NB4 (cell line): ENCODE data around the gene RNF125.

Experiments used
- POLR2A ChIP-seq: IDR thresholded peaks from 2 replicates; pipeline ENCODE4 v1.6.1; 2011; ENCODE audit warnings: mild to moderate bottlenecking; ENCODE audit not compliant: insufficient read length; ENCODE audit errors: extremely low read depth
- TF ChIP-seq, protein P1 (sequence below): IDR thresholded peaks from one replicate; pipeline ENCODE4 v1.5.1; 2012; ENCODE audit warnings: low read depth, low read length
- TF ChIP-seq, protein P2 (sequence below): IDR thresholded peaks from 2 replicates; pipeline ENCODE4 v1.6.1; 2011; ENCODE audit warnings: low read depth, low read length

DNA sequence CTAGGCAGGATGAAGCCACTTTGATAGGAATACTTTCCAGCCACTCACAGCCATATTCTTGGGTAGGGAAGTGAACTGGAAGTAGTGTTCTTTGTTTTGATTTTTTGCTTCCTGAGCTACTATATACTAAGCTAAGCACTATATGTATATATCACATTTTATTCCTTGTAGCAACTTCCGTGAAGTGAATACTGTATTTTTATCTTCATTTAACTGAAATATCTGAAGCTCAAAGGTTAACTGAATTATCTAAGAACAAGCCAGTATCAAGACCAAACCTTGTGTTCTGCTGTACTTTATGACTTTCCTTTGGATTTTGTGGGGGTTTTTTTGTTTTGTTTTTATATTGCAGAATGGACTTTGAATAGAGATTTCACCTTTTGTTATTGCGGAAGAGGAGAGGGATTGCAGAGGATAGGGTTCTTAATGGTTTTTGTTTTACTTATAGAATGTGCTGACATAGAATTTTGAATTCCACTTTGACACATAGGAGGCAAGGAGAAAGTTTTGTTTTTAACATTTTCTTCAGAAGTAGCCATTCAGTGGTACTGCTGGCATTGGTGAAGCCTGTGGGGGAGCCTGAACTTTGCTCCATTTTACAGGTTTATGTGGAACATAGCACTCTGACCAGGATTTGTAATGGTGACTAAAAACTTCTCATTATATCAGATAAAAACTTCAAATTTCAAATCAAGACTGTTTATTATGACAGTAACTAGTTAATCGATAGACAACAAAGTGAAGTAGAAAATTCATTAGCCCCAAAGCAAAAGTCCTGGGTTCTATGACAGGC, 48.9 kb downstream of the RNF125 start:
- TF ChIP-seq, protein P1, sequence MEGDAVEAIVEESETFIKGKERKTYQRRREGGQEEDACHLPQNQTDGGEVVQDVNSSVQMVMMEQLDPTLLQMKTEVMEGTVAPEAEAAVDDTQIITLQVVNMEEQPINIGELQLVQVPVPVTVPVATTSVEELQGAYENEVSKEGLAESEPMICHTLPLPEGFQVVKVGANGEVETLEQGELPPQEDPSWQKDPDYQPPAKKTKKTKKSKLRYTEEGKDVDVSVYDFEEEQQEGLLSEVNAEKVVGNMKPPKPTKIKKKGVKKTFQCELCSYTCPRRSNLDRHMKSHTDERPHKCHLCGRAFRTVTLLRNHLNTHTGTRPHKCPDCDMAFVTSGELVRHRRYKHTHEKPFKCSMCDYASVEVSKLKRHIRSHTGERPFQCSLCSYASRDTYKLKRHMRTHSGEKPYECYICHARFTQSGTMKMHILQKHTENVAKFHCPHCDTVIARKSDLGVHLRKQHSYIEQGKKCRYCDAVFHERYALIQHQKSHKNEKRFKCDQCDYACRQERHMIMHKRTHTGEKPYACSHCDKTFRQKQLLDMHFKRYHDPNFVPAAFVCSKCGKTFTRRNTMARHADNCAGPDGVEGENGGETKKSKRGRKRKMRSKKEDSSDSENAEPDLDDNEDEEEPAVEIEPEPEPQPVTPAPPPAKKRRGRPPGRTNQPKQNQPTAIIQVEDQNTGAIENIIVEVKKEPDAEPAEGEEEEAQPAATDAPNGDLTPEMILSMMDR, result no peak
- TF ChIP-seq POLR2A, result no peak
- TF ChIP-seq, protein P2, sequence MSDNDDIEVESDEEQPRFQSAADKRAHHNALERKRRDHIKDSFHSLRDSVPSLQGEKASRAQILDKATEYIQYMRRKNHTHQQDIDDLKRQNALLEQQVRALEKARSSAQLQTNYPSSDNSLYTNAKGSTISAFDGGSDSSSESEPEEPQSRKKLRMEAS, result no peak
